ENCODE data around the gene DMAC2L. TPM values are rescaled to one million over a fixed set of nuclear protein-coding genes. Genes with fewer than 3 reads are reported as not detected.

Gene DMAC2L, protein sequence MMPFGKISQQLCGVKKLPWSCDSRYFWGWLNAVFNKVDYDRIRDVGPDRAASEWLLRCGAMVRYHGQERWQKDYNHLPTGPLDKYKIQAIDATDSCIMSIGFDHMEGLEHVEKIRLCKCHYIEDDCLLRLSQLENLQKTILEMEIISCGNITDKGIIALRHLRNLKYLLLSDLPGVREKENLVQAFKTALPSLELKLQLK
- 10 to 100 TPM; 14.5 to 18.1 TPM for total RNA-seq

DNA sequence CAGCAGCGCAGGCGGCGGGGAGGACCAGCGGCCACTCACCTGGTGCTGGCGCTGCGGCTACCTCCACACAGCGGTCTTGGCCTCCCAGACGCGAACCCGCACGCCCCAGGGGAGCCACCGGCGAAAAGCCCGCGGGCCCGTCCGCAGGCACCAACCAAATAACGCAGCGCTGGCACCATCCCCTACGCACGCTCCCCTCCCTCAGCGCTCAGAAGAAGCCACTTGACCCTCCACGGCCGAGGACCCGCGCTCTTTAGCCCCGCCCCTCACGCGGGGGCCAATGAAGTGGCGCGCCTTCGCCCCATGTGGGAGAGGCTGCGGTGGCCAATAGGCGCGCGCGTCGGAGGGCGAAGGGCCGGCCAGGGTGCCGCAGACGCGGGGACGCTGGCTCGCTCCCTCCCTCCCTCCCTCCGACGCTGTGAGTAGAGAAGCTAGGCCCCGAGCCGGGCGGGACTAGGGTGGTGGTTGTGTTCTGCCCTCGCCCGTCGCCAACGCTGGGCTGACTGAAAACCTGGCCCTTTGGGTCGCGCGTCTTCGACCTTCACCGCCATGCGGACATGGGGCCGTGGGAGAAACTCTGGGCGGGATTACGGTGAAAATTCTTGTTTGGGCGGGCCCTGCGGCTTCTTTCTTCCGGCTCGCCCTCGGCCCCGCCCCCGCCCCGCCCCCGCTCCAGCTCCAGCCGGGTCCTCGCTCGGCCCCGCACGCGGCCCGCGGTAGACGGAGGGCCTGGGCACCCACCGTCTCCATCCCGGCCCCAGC, at the start of gene DMAC2L, which contains the start of gene L2HGDH:
DMAC2L (plus strand) TSS at position 353 of the 762 bp plus-strand sequence. CDS start 9,164 bp downstream, outside the sequence.
L2HGDH (minus strand) TSS at position 258 of the 762 bp plus-strand sequence; CDS start at position 179, 79 bp downstream.
- H3K27me3 Mint-ChIP-seq = no peaks in the 10 kb centered on the region
- peak within 1 kb of the TSS; percentile 98 for H3K27ac Mint-ChIP-seq
- DNase-seq = peak; percentile 92
- H3K36me3 Mint-ChIP-seq = peaks cover 45% of the 10 kb centered on the region
- peaks cover 12% of the 10 kb centered on the region for H3K9me3 Mint-ChIP-seq
- H3K4me1 Mint-ChIP-seq = peaks cover 48% of the 10 kb centered on the region
- H3K4me3 Mint-ChIP-seq = peak within 1 kb of the TSS; percentile 91

DNA sequence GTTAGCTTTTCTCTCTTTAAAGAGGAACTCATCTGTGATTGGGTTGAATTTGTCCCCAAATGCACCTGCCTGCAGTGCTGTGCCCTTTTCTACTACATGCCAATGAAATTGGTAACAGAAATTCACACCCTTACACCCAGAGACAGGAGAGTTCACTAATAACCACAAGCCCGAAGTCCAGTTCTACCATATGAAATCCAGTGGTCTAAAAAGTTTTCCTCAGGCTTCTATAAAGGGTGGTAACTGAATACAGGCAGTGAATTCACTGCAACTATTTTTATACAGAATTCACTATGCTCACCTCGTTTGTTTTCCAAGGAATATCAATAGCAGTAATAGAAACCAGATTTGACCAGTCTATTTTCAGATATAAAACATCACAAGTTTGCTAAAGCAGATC, 49.3 kb upstream of the DMAC2L start:
- DNase-seq = no peak
- Mint-ChIP-seq H3K27me3 (no peaks in the 10 kb centered on the region), H3K4me1 (no peaks in the 10 kb centered on the region), H3K9me3 (no peaks in the 10 kb centered on the region), H3K4me3 (no peak overlapping the region), H3K27ac (no peak overlapping the region), H3K36me3 (peaks cover 1% of the 10 kb centered on the region)

DNA sequence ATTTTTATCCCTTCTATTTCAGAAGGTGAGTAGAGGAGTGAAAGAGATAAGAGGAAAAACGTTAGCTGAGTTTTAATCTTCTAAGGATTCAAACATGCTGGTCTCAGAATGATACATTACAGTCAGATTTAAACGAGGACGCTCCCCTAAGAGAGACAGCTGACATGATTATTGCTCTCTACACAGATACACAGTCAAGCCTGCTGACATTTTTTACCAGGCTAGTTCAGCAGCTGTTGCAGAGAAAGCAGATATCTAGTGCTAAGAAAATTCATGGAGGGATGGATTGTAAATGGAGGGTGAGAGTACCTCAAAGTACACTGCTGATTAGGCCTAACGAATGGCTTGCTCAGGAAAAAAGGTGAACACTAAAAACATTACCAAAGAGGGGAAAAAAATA, 48.8 kb upstream of the DMAC2L start:
- Mint-ChIP-seq H3K4me1 (no peaks in the 10 kb centered on the region), H3K9me3 (no peaks in the 10 kb centered on the region), H3K36me3 (peaks cover 1% of the 10 kb centered on the region), H3K4me3 (no peak overlapping the region), H3K27ac (no peak overlapping the region), H3K27me3 (no peaks in the 10 kb centered on the region)
- no peak for DNase-seq

DNA sequence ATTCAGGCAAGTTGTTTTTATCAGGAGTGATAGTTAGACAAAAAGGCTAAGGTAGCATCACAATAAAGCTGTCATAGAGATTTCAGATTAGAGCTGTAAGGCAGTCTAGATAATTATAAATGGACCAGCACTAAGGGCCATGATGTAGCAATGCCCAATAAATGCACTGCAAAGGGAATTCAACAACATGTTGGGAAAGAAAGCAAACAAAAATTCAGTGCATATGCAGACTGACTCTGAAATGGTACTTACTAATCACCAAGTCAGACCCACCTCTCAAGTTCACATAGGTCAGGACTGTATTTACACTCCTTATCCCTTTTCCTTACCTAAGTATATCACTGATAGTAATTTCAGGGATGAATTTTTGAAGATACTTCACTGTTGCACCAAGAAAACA, 47.1 kb upstream of the DMAC2L start:
- H3K27ac Mint-ChIP-seq = no peak overlapping the region
- H3K4me3 Mint-ChIP-seq = no peak overlapping the region
- H3K4me1 Mint-ChIP-seq = no peaks in the 10 kb centered on the region
- peaks cover 4% of the 10 kb centered on the region for H3K36me3 Mint-ChIP-seq
- no peak for DNase-seq
- no peaks in the 10 kb centered on the region for H3K9me3 Mint-ChIP-seq
- H3K27me3 Mint-ChIP-seq = no peaks in the 10 kb centered on the region

DNA sequence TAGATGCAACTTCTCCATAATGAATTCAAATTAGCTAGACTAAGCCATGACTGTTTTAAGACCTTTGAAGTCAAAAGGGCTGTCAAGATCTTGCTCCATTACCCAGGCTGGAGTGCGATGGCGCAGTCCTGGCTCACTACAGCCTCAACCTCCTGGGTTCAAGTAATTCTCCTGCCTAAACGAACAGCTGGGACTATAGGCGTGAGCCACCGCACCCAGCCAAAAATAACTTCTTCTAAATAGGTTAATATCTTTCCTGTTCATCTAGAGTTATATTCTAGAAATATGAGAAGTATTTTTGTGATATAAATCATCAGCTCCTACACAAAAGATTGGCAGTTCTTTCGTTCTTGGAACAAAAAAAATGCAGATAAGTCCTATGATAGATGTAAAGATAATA, 41.2 kb upstream of the DMAC2L start:
- no peak overlapping the region for H3K27ac Mint-ChIP-seq
- no peaks in the 10 kb centered on the region for H3K9me3 Mint-ChIP-seq
- H3K4me3 Mint-ChIP-seq = no peak overlapping the region
- peaks cover 8% of the 10 kb centered on the region for H3K36me3 Mint-ChIP-seq
- H3K27me3 Mint-ChIP-seq = no peaks in the 10 kb centered on the region
- no peak for DNase-seq
- H3K4me1 Mint-ChIP-seq = no peaks in the 10 kb centered on the region

DNA sequence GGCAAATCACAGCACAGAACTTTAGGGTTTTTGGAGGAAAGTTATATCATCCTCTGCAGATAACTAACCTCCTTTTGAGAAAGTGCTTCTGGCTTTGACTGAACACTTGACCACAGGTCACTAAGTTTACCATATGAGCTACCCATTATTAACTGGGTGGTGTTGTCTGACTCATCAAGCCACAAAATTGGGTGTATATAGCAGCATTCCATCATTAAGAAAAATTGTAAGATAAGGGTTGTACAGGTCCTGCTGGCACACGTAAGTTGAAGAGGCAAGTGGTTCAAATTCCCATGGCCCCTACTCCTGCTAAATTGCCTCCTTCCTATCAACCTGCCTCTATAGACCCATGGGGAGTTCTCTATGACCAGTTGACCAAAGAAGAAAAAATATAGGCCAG, 39.6 kb upstream of the DMAC2L start:
- Mint-ChIP-seq H3K36me3 (peaks cover 16% of the 10 kb centered on the region), H3K27me3 (no peaks in the 10 kb centered on the region), H3K4me3 (no peak overlapping the region), H3K4me1 (no peaks in the 10 kb centered on the region), H3K27ac (no peak overlapping the region), H3K9me3 (no peaks in the 10 kb centered on the region)
- no peak for DNase-seq

DNA sequence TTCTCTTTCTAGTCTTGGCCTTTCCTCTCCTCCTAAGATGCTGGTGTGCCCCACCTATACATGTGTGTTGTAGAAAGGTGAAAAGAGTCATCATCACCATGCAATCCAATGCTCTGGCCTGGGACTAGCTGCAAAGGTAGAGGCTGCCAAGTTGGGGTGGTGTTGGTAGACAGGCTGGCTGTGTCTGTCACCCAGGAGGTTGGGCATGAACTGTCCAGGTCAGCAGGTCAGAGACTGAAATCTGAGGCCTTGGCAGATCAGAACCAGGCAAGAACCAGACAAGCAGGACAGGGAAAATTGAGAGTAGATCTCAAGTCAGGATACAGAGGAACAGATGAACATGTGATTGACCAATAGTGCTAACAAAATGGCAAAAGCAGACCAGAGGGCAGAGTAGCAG, 26.3 kb upstream of the DMAC2L start:
- peaks cover 11% of the 10 kb centered on the region for H3K36me3 Mint-ChIP-seq
- no peak overlapping the region for H3K27ac Mint-ChIP-seq
- no peak for DNase-seq
- H3K27me3 Mint-ChIP-seq = no peaks in the 10 kb centered on the region
- H3K4me3 Mint-ChIP-seq = no peak overlapping the region
- no peaks in the 10 kb centered on the region for H3K4me1 Mint-ChIP-seq
- H3K9me3 Mint-ChIP-seq = no peaks in the 10 kb centered on the region

DNA sequence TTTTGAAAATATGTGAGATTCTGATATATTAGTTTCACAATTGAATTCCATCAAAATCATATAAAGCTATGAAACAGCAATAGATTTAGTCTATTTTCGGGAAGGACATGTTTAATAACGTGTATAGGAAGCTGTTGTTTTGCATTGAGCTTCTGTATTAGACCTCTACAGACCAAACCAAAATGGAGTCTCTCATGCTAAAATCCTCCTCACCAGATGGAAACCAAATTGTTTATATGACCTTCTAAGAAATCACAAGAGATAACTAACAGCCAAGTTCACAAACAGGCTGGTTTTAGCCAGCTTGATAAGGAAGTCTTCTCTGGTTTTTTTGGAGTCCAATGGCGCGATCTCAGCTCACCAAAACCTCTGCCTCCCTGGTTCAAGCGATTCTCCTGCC, 24.0 kb upstream of the DMAC2L start:
- H3K9me3 Mint-ChIP-seq = no peaks in the 10 kb centered on the region
- no peaks in the 10 kb centered on the region for H3K4me1 Mint-ChIP-seq
- no peaks in the 10 kb centered on the region for H3K27me3 Mint-ChIP-seq
- H3K27ac Mint-ChIP-seq = no peak overlapping the region
- H3K4me3 Mint-ChIP-seq = no peak overlapping the region
- H3K36me3 Mint-ChIP-seq = peaks cover 17% of the 10 kb centered on the region
- DNase-seq = no peak

DNA sequence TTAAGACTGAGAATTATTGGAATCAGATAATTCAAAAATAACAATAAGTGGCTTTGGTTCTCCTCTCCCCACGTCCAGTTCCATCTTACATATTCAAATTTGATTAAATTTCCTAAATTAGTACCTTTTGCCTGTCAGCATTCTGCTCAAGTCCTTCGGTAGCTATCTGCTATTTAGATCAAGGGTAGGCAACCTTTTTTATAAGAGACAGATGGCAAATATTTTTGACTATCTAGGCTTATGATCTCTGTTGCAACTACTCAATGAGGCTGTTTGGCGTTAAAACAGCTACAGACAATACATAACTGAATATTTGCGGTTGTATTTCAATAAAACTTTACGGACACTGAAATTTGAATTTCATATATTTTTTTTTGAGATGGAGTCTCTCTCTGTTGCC, 21.8 kb upstream of the DMAC2L start:
- no peaks in the 10 kb centered on the region for H3K4me1 Mint-ChIP-seq
- no peaks in the 10 kb centered on the region for H3K27me3 Mint-ChIP-seq
- no peak overlapping the region for H3K4me3 Mint-ChIP-seq

DNA sequence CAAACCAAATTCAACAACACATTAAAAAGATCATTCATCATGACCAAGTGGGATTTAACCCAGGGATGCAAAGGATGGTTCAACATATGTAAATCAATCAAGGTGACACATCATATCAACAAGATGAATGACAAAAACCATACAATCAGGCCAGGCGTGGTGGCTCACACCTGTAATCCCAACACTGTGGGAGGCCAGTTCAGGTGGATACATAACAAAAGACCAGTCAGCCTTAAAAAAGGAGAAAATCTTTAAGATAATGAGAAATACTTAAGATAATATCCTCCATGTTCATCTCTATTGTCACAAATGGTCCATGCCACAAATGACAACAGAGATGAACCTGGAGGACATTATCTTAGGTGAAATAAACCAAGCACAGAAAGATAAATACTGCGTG, 12.5 kb upstream of the DMAC2L start:
- H3K27me3 Mint-ChIP-seq = no peaks in the 10 kb centered on the region

More for the DNA sequence above, 21.8 kb upstream of the DMAC2L start:
- no peak for DNase-seq
- peaks cover 23% of the 10 kb centered on the region for H3K36me3 Mint-ChIP-seq
- H3K27ac Mint-ChIP-seq = no peak overlapping the region
- no peaks in the 10 kb centered on the region for H3K9me3 Mint-ChIP-seq

DNA sequence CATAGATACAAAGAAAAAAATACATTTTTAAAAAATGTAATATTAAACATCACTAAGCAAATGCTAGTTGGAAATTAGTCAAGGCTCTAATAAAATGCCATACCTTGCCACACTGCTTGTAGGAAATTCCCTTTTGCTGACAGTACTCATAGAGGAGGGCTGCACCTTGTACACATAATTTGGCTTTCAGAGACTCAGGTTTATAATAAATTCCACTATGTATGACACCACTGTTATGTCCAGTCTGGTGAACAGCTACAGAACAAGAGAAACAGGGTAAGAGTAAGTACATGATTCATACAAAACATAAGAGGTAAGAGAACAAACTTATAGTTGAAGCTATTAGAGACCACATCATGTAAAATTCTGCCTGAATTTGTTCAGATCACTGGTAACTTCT, 10.2 kb upstream of the DMAC2L start:
- no peaks in the 10 kb centered on the region for H3K27me3 Mint-ChIP-seq
- no peak overlapping the region for H3K4me3 Mint-ChIP-seq
- DNase-seq = no peak
- H3K27ac Mint-ChIP-seq = no peak overlapping the region
- peaks cover 4% of the 10 kb centered on the region for H3K4me1 Mint-ChIP-seq
- no peaks in the 10 kb centered on the region for H3K9me3 Mint-ChIP-seq
- H3K36me3 Mint-ChIP-seq = peaks cover 21% of the 10 kb centered on the region

More for the DNA sequence above, 12.5 kb upstream of the DMAC2L start:
- Mint-ChIP-seq H3K27ac (no peak overlapping the region), H3K4me3 (no peak overlapping the region), H3K36me3 (peaks cover 21% of the 10 kb centered on the region), H3K9me3 (no peaks in the 10 kb centered on the region), H3K4me1 (peaks cover 2% of the 10 kb centered on the region)
- DNase-seq = no peak

DNA sequence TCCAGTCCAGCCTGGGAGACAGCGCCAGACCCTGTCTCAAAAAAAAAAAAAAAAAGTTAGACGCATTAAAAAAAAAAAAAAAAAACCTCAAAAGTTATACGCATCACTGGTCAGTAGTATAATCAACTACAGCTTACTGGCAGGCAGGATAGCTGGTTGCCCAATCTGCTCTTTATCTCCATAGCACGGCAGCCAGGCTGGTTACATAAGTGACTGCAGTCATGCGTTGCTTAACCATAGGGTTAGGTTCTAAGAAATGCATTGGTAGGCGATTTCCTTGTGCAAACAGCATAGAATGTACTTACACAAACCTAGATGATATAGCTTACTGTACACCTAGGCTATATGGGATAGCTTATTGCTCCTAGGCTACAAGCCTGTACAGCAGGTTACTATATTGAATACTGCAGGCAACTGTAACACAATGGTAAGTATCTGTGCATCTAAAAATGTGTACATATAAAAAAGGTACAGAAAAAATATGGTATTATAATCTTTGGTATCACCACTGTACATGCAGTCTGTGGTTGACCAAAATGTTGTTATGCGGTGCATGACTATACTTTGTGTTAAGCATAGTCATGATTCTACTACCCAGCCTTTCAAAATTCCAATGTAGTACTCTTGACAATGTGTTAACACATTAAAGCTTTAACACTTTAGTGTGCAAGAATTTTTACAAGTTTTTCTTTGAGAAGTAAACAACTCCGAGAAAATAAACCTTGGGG, 8.2 kb upstream of the DMAC2L start:
- DNase-seq = no peak
- Mint-ChIP-seq H3K27ac (no peak overlapping the region), H3K4me3 (no peak overlapping the region), H3K9me3 (no peaks in the 10 kb centered on the region), H3K27me3 (no peaks in the 10 kb centered on the region), H3K36me3 (peaks cover 20% of the 10 kb centered on the region), H3K4me1 (peaks cover 5% of the 10 kb centered on the region)

DNA sequence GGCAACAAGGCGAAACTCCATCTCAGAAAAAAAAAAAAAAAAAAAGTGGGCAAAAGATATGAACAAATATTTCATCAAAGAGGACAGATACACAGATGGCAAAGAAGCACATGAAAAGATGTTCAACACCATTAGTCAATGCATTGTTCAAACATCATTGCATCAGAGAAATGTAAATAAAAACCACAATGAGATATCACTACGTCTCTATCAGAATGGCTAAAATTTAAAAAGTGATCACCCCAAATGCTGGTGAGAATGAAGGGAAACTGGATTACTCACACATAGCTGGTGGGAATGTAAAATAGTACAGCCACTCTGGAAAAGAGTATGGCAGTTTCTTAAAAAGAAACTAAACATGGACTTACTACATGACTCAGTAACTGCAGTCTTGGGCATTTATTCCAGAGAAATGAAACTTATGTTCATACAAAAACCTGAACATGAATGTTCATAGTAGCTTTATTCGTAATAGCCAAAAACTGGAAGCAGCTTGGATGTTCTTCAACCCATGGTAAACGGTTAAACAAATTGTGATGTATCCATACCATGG, 3.7 kb upstream of the DMAC2L start:
- peaks cover 28% of the 10 kb centered on the region for H3K4me1 Mint-ChIP-seq
- H3K9me3 Mint-ChIP-seq = peaks cover under 1% of the 10 kb centered on the region
- no peak for DNase-seq
- no peak overlapping the region for H3K4me3 Mint-ChIP-seq
- no peaks in the 10 kb centered on the region for H3K27me3 Mint-ChIP-seq
- no peak overlapping the region for H3K27ac Mint-ChIP-seq
- H3K36me3 Mint-ChIP-seq = peaks cover 18% of the 10 kb centered on the region

DNA sequence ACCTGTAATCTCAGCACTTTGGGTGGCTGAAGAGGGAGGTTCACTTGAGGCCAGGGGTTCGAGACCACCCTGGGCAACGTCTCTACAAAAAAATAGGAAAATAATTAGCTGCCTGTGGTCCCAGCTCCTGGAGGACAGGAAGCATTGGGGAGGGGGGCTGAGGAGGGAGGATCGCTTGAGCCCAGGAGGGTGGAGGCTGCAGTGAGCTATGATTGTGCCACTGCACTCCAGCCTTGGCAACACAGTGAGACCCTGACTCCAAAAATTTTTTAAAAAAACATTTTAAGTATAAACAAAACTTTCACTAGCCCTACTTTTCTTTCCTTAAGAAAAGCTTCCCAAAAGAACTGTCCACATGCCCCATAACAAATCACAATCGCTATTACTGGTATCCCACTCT, 1.7 kb upstream of the DMAC2L start:
- Mint-ChIP-seq H3K27me3 (no peaks in the 10 kb centered on the region), H3K4me1 (peaks cover 36% of the 10 kb centered on the region), H3K9me3 (peaks cover 9% of the 10 kb centered on the region), H3K36me3 (peaks cover 32% of the 10 kb centered on the region), H3K27ac (peak overlapping the region; percentile 25), H3K4me3 (peak overlapping the region; percentile 91)
- DNase-seq = no peak

DNA sequence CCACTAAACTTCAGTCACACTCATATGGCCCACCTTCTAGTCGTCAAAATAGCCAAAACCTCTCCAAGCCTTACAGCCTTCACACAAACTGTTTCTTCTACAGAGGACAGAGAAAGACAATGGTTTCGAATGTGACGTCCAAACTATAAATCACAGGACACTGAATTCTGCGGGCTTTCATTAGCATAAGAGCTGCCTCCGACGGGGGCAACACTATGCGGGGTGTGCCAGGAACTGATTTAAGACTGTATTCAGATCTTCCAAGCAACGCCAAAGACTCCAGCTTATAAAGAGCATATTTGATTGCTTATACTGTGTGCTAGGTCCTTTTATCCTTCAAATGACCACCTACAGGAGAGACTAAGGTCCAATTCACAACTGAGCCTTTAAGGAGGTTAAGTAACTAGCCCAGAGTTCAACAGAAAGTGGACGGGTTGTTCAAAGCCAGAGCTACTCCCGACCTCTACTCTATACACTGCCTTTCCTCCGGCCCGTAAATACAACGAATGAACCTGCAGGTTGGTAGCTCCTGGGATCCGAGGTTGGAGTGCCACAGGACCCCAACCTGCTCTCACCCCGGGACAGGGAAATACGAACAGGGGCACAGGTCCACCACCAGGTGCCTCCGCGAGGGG, 670 bp upstream of the DMAC2L start:
- no peak for DNase-seq
- H3K27me3 Mint-ChIP-seq = no peaks in the 10 kb centered on the region
- H3K36me3 Mint-ChIP-seq = peaks cover 41% of the 10 kb centered on the region
- peak overlapping the region; percentile 91 for H3K4me3 Mint-ChIP-seq
- H3K4me1 Mint-ChIP-seq = peaks cover 41% of the 10 kb centered on the region
- peak overlapping the region; percentile 90 for H3K27ac Mint-ChIP-seq
- peaks cover 12% of the 10 kb centered on the region for H3K9me3 Mint-ChIP-seq
